Duodenal mucosa (tissue), 2 donors: ENCODE data around the gene USP11.
"Not testable (repeated sequence)": the region's sequence is repeated elsewhere in the genome, so short reads cannot be mapped to it uniquely, and the experiment has no call there.

Experiments used
- H3K27ac ChIP-seq: one replicate; pipeline ENCODE4 v1.7.0; 2013; ENCODE audit warnings: low read depth, low read length
- H3K27me3 ChIP-seq, 2 donors: one replicate each; pipeline ENCODE4 v1.7.0; 2013; ENCODE audit warnings: low read length in 2 of 2, control low read depth in 1 of 2; ENCODE audit not compliant: insufficient read depth in 2 of 2, control insufficient read depth in 1 of 2
- H3K36me3 ChIP-seq, 2 donors: one replicate each; pipeline ENCODE4 v1.7.0; 2013; ENCODE audit warnings: low read length in 2 of 2, control low read depth in 1 of 2; ENCODE audit not compliant: insufficient read depth in 2 of 2, control insufficient read depth in 1 of 2
- H3K4me1 ChIP-seq, 2 donors: one replicate each; pipeline ENCODE4 v1.7.0; 2013; ENCODE audit warnings: low read length in 2 of 2, control low read depth in 1 of 2; ENCODE audit not compliant: insufficient read depth in 2 of 2, control insufficient read depth in 1 of 2
- H3K4me3 ChIP-seq, 2 donors: one replicate each; pipeline ENCODE4 v1.7.0; 2013; ENCODE audit warnings: low read length in 2 of 2, low read depth in 1 of 2
- H3K9ac ChIP-seq, 2 donors: one replicate each; pipeline ENCODE4 v1.7.0; 2013; ENCODE audit warnings: low read length in 2 of 2, low read depth in 1 of 2
- H3K9me3 ChIP-seq, 2 donors: one replicate each; pipeline ENCODE4 v1.7.0; 2013; ENCODE audit warnings: low read length in 2 of 2, control low read depth in 1 of 2; ENCODE audit not compliant: control insufficient read depth in 1 of 2

The USP11 gene

GRCh38 chrX:47242321-47242720 lies 9.5 kb downstream of the USP11 start:
- Histone ChIP-seq H3K9ac (no peak overlapping the region), H3K4me3 (no peak overlapping the region), H3K4me1 (no peaks in the 10 kb centered on the region), H3K36me3 (peaks cover 18 to 40% of the 10 kb centered on the region in 2 donors), H3K27ac (no peak overlapping the region), H3K9me3 (no peaks in the 10 kb centered on the region), H3K27me3 (no peaks in the 10 kb centered on the region)

GRCh38 chrX:47243351-47243750 lies 10.5 kb downstream of the USP11 start:
- peaks cover 18 to 40% of the 10 kb centered on the region in 2 donors for H3K36me3 ChIP-seq

GRCh38 chrX:47244676-47245075 lies 11.9 kb downstream of the USP11 start:
- Histone ChIP-seq H3K27ac (no peak overlapping the region), H3K9ac (no peak overlapping the region), H3K36me3 (peaks cover 18 to 38% of the 10 kb centered on the region in 2 donors), H3K27me3 (no peaks in the 10 kb centered on the region), H3K9me3 (no peaks in the 10 kb centered on the region), H3K4me1 (no peaks in the 10 kb centered on the region), H3K4me3 (no peak overlapping the region)

More at GRCh38 chrX:47243351-47243750, 10.5 kb downstream of the USP11 start:
- Histone ChIP-seq H3K27me3 (no peaks in the 10 kb centered on the region), H3K27ac (no peak overlapping the region), H3K4me3 (no peak overlapping the region), H3K4me1 (no peaks in the 10 kb centered on the region), H3K9me3 (no peaks in the 10 kb centered on the region), H3K9ac (no peak overlapping the region)

GRCh38 chrX:47245156-47245555 lies 12.3 kb downstream of the USP11 start:
- no peak overlapping the region for H3K27ac ChIP-seq
- no peaks in the 10 kb centered on the region for H3K9me3 ChIP-seq
- no peak overlapping the region for H3K4me3 ChIP-seq
- H3K27me3 ChIP-seq: no peaks in the 10 kb centered on the region
- H3K9ac ChIP-seq: no peak overlapping the region
- no peaks in the 10 kb centered on the region for H3K4me1 ChIP-seq
- H3K36me3 ChIP-seq: peaks cover 18 to 35% of the 10 kb centered on the region in 2 donors

GRCh38 chrX:47247206-47247998 lies 14.6 kb downstream of the USP11 start:
- Histone ChIP-seq H3K9ac (no peak overlapping the region), H3K4me1 (no peaks in the 10 kb centered on the region), H3K4me3 (no peak overlapping the region), H3K27ac (no peak overlapping the region), H3K36me3 (peaks cover 11 to 13% of the 10 kb centered on the region in 2 donors), H3K27me3 (no peaks in the 10 kb centered on the region), H3K9me3 (no peaks in the 10 kb centered on the region)

- H3K27me3 ChIP-seq: no peaks in the 10 kb centered on the region
- peaks cover 9 to 11% of the 10 kb centered on the region in 2 donors for H3K36me3 ChIP-seq
- no peaks in the 10 kb centered on the region for H3K4me1 ChIP-seq
- no peak overlapping the region for H3K4me3 ChIP-seq
- no peak overlapping the region for H3K27ac ChIP-seq
- no peaks in the 10 kb centered on the region for H3K9me3 ChIP-seq
- no peak overlapping the region for H3K9ac ChIP-seq
Measured at GRCh38 chrX:47247999-47248320, 15.2 kb downstream of the USP11 start.

GRCh38 chrX:47248576-47248975 lies 15.8 kb downstream of the USP11 start:
- Histone ChIP-seq H3K4me3 (no peak overlapping the region), H3K27ac (no peak overlapping the region), H3K9ac (no peak overlapping the region), H3K4me1 (no peaks in the 10 kb centered on the region), H3K27me3 (no peaks in the 10 kb centered on the region), H3K36me3 (peaks cover 9 to 11% of the 10 kb centered on the region in 2 donors), H3K9me3 (no peaks in the 10 kb centered on the region)

GRCh38 chrX:47250017-47250347 lies 17.2 kb downstream of the USP11 start:
- Histone ChIP-seq H3K27me3 (no peaks in the 10 kb centered on the region), H3K9ac (no peak overlapping the region), H3K36me3 (peaks cover 2 to 6% of the 10 kb centered on the region in 2 donors), H3K9me3 (no peaks in the 10 kb centered on the region), H3K4me3 (no peak overlapping the region), H3K27ac (no peak overlapping the region), H3K4me1 (no peaks in the 10 kb centered on the region)

- not testable (repeated sequence) for H3K9ac ChIP-seq, H3K9me3 ChIP-seq, H3K4me1 ChIP-seq, H3K27me3 ChIP-seq, H3K36me3 ChIP-seq, H3K4me3 ChIP-seq, H3K27ac ChIP-seq
Measured at GRCh38 chrX:47257620-47258019, 24.8 kb downstream of the USP11 start.

GRCh38 chrX:47264483-47265173 lies 31.8 kb downstream of the USP11 start:
- Histone ChIP-seq H3K36me3 (no peaks in the 10 kb centered on the region), H3K4me1 (no peaks in the 10 kb centered on the region), H3K9me3 (no peaks in the 10 kb centered on the region), H3K27ac (no peak overlapping the region), H3K27me3 (no peaks in the 10 kb centered on the region), H3K9ac (no peak overlapping the region), H3K4me3 (no peak overlapping the region)
